ENCODE data around the gene ABR. TPM values are rescaled to one million over a fixed set of nuclear protein-coding genes. Genes with fewer than 3 reads are reported as not detected.
A peak's percentile ranks its signal among the peaks of the same experiment; 100 is the strongest.

The ABR gene
- total and polyA plus RNA-seq, 4 experiments from 2014 or later, result 7.2 to 157 (median 86.1) TPM

DNA sequence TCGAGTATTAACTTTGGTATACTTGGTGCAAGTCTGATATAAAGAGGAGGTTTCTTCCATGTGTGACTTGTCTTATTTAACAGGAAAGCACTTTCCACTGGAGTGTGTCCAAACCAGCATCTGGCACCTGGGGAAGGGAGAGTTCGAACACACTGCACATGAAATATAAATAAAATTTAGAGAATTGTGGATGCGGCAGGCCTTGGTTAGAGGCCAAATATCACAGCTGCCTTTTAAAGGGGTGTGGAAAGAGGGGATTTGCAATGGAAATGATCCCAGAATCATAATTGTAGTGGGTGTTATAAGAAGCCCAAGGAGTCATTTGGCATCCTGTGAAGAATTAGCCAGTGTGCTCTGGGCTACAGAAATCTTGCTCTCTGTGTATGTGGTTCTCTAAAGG lies 195.9 kb downstream of the ABR start:
- Mint-ChIP-seq H3K27ac (peak overlapping the region in 1 of 7 donors; percentile 53), H3K9me3 (peaks cover 0 to 2% (median 0%) of the 10 kb centered on the region in 8 donors), H3K36me3 (no peaks in the 10 kb centered on the region), H3K4me1 (peaks cover 4 to 14% (median 9%) of the 10 kb centered on the region in 4 donors), H3K4me3 (no peak overlapping the region), H3K27me3 (no peaks in the 10 kb centered on the region)
- intact Hi-C loops (cut with micrococcal nuclease), result no loop called here
- no peak overlapping the region for H3K27ac ChIP-seq (ENCODE audit: low read depth, low read length)
- H3K4me1 ChIP-seq (ENCODE audit: insufficient read depth, low read length), result peaks cover 10% of the 10 kb centered on the region
- H3K9me3 ChIP-seq (ENCODE audit: control insufficient read depth in 1 of 2, low read length in 2 of 2), result no peaks in the 10 kb centered on the region
- H3K4me3 ChIP-seq (ENCODE audit: low read length in 2 of 2), result no peak overlapping the region
- ChIA-PET CTCF (ENCODE audit: partially characterized antibody) (no interaction called here), POLR2A (ENCODE audit: partially characterized antibody) (no interaction called here)
- no peaks in the 10 kb centered on the region for H3K27me3 ChIP-seq (ENCODE audit: insufficient read depth, low read length)
- no peak for DNase-seq
- no peaks in the 10 kb centered on the region for H3K36me3 ChIP-seq (ENCODE audit: insufficient read depth, low read length)

DNA sequence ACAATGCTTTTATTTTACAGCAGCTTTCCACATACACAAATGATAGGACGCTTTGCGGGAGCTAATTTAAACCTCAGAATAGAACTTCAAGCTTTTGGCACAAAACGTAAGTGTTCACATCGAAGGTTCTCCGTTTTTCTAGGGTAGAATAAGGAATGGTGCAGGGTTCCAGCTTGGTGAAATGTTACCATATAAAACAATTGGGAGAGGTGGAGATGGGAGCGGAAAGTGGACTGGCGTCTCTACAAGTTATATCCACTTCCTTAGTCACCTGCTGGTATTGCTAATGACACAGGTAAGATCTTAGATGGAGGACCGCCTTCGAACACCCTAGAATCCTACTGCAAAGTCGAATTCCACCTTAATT lies 198.5 kb downstream of the ABR start:
- Mint-ChIP-seq H3K36me3 (no peaks in the 10 kb centered on the region), H3K4me1 (peaks cover 7 to 21% (median 15%) of the 10 kb centered on the region in 4 donors), H3K27ac (peak overlapping the region in 6 of 7 donors; percentile 24 to 93 (median 82)), H3K9me3 (peaks cover 0 to 2% (median 0%) of the 10 kb centered on the region in 8 donors), H3K4me3 (peak overlapping the region in 7 of 8 donors; percentile 81 to 89 (median 86)), H3K27me3 (peaks cover 18 to 19% of the 10 kb centered on the region in 2 donors)
- Histone ChIP-seq H3K36me3 (ENCODE audit: insufficient read depth, low read length) (no peaks in the 10 kb centered on the region), H3K27ac (ENCODE audit: low read depth, low read length) (no peak overlapping the region), H3K27me3 (ENCODE audit: insufficient read depth, low read length) (peaks cover 14% of the 10 kb centered on the region), H3K4me3 (ENCODE audit: low read length in 2 of 2) (no peak overlapping the region), H3K9me3 (ENCODE audit: control insufficient read depth in 1 of 2, low read length in 2 of 2) (no peaks in the 10 kb centered on the region), H3K4me1 (ENCODE audit: insufficient read depth, low read length) (peaks cover 20% of the 10 kb centered on the region)
- ChIA-PET CTCF (ENCODE audit: partially characterized antibody) (interaction anchor here (0.7 to 3.4 kb wide), 31 partner anchors 8 to 594 kb away, joined by 3 to 65 read pairs (median 4); partner anchors contain the start of genes GLOD4, MRM3, TIMM22 and VPS53), POLR2A (ENCODE audit: partially characterized antibody) (interaction anchor here (0.7 to 2.8 kb wide), 8 partner anchors 15 to 569 kb away, joined by 3 to 41 read pairs (median 3); partner anchors contain the start of genes GEMIN4, GLOD4, MRM3 and TIMM22)
- no peak for DNase-seq
- intact Hi-C loops (cut with micrococcal nuclease), result loop anchor here (1.0 to 2.0 kb wide), 6 partner anchors 15 to 570 kb away; partner anchors contain the start of genes GEMIN4 and VPS53

DNA sequence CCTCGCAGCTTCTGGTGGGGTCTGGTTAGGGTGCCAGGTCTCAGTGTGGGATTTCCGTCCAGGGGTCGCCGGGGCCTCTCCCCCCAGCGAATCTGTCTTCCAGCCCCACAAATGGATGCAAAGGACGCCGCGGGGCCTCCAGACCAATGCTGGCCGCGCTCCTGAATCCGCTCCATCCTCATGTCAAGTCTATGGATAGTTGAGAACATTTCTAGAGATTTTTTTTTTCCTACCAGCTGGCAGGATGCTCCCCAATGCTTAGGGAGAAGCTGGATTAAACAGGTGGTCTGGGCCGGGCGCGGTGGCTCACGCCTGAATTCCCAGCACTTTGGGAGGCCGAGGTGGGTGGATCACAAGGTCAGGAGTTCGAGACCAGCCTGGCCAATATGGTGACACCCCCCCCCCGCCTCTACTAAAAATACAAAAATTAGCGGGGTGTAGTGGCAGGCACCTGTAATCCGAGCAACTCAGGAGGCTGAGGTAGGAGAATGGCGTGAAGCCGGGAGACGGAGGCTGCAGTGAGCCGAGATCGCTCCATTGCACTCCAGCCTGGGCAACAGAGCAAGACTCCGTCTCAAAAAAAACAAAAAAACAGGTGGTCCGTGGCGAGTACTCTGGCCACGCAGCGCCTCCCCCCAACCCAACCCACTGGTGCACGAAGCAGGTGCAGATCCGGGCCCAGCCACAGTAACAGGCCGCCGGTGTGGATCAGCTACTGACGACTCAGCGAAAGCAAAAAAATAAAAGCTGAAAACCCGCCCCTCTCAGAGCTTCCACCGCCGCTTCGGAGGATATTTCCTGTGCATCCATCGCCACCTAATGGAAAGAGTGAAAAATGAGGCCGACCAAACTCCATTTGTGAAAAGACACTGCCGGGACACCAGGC lies 199.1 kb downstream of the ABR start:
- Mint-ChIP-seq H3K27me3 (peaks cover 19 to 23% of the 10 kb centered on the region in 2 donors), H3K9me3 (peaks cover 0 to 2% (median 0%) of the 10 kb centered on the region in 8 donors), H3K4me1 (peaks cover 7 to 21% (median 15%) of the 10 kb centered on the region in 4 donors), H3K27ac (peak overlapping the region; percentile 24 to 93 (median 82)), H3K4me3 (peak overlapping the region; percentile 73 to 89 (median 85)), H3K36me3 (no peaks in the 10 kb centered on the region)
- H3K36me3 ChIP-seq (ENCODE audit: insufficient read depth, low read length), result no peaks in the 10 kb centered on the region
- peak overlapping the region; percentile 37 for H3K27ac ChIP-seq (ENCODE audit: low read depth, low read length)
- peaks cover 20% of the 10 kb centered on the region for H3K4me1 ChIP-seq (ENCODE audit: insufficient read depth, low read length)
- ChIA-PET POLR2A (ENCODE audit: partially characterized antibody) (interaction anchor here (0.7 to 2.8 kb wide), 9 partner anchors 16 to 569 kb away, joined by 3 to 41 read pairs (median 3); partner anchors contain the start of genes GEMIN4, GLOD4, MRM3 and TIMM22), CTCF (ENCODE audit: partially characterized antibody) (interaction anchor here (0.7 to 3.4 kb wide), 31 partner anchors 8 to 593 kb away, joined by 3 to 65 read pairs (median 4); partner anchors contain the start of genes GLOD4, MRM3, TIMM22 and VPS53)
- no peaks in the 10 kb centered on the region for H3K9me3 ChIP-seq (ENCODE audit: control insufficient read depth in 1 of 2, low read length in 2 of 2)
- peak overlapping the region in 1 of 2 donors; percentile 45 for H3K4me3 ChIP-seq (ENCODE audit: low read length in 2 of 2)
- peak; percentile 83 to 90 (median 88) for DNase-seq
- intact Hi-C loops (cut with micrococcal nuclease), result loop anchor here (1.0 to 2.0 kb wide), 6 partner anchors 16 to 570 kb away; partner anchors contain the start of genes GEMIN4 and VPS53
- peaks cover 14% of the 10 kb centered on the region for H3K27me3 ChIP-seq (ENCODE audit: insufficient read depth, low read length)

DNA sequence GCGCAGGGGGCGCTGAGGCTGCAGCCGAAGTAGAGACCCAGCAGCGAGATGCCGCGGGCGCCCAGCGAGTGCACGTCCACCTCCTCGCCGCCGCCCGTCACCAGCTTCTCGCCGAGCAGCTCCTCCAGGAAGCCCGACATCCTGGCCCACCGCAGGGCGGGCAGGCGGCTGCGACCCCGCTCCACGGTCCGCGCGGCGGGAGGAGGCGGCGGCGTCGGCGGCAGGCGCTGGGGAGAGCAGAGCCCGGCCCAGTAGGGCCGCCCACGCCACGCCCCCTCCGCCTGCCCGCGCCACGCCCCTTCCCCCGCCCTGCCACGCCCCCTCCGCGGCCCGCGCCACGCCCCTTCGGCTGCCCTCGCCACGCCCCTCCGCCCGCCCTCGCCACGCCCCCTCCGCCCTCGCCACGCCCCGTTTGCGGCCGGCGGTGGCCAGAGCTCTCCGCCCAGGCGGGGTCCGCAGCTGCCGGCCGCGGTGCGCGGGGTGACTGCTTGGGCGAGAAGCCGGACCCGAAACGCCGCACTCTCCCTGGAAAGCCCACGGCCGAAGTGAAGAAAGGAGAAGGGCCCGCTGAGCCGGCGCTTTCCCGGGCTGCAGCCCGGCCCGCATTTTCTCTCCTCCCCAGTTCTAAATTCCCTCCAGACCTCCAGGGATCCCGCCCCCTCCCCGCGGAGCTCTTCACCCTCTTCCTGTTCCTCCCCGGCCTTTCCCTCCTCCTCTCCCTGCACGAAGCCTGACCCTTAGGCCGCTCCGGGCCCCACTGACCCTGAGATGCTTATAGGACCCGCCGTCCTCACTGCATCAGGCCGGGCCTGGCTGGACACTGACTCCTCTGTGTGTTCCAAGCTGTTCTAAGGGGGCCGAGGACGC lies 200.0 kb downstream of the ABR start, which contains the start of gene NXN:
NXN (minus strand) TSS at position 238 of the 867 bp plus-strand sequence.
- Mint-ChIP-seq H3K27me3 (peaks cover 19 to 25% of the 10 kb centered on the region in 2 donors), H3K4me1 (peaks cover 7 to 21% (median 15%) of the 10 kb centered on the region in 4 donors), H3K27ac (peak within 1 kb of the TSS in 4 of 7 donors; percentile 30 to 93 (median 65)), H3K36me3 (no peaks in the 10 kb centered on the region), H3K4me3 (peak within 1 kb of the TSS; percentile 73 to 89 (median 85)), H3K9me3 (peaks cover 0 to 2% (median 0%) of the 10 kb centered on the region in 8 donors)
- peaks cover 14% of the 10 kb centered on the region for H3K27me3 ChIP-seq (ENCODE audit: insufficient read depth, low read length)
- peak within 1 kb of the TSS in 1 of 2 donors; percentile 45 for H3K4me3 ChIP-seq (ENCODE audit: low read length in 2 of 2)
- intact Hi-C loops (cut with micrococcal nuclease), result loop anchor here (2.0 kb wide), 2 partner anchors 265 to 569 kb away; partner anchors contain the start of gene VPS53
- H3K27ac ChIP-seq (ENCODE audit: low read depth, low read length), result peak within 1 kb of the TSS; percentile 37
- POLR2A ChIA-PET (ENCODE audit: partially characterized antibody), result interaction anchor here (0.9 to 2.8 kb wide), 5 partner anchors 17 to 198 kb away, joined by 4 to 41 read pairs (median 14); partner anchors contain the start of genes GLOD4, MRM3 and TIMM22
- CTCF ChIA-PET (ENCODE audit: partially characterized antibody), result interaction anchor here (1.1 to 3.4 kb wide), 10 partner anchors 9 to 568 kb away, joined by 4 to 65 read pairs (median 8); partner anchors contain the start of genes TIMM22 and VPS53
- H3K36me3 ChIP-seq (ENCODE audit: insufficient read depth, low read length), result no peaks in the 10 kb centered on the region
- DNase-seq, result peak; percentile 79 to 88 (median 83)
- H3K4me1 ChIP-seq (ENCODE audit: insufficient read depth, low read length), result peaks cover 20% of the 10 kb centered on the region
- no peaks in the 10 kb centered on the region for H3K9me3 ChIP-seq (ENCODE audit: control insufficient read depth in 1 of 2, low read length in 2 of 2)

DNA sequence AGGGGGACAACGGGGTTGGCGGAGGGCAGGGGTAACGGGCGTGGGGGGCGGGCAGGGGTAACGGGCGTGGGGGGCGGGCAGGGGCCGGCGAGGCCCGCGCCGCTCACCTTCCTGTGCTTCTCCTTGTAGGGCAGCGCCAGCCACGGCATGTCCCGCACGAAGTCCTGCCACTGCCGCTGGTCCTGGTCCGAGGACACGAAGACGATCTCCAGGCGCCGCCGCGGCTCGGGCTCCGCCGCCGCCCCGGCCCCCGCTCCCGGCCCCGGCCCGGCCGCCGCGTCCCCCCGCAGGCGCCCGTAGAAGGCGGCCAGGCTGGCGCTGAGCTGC lies 200.6 kb downstream of the ABR start:
- no peak overlapping the region for H3K4me3 Mint-ChIP-seq
- no peaks in the 10 kb centered on the region for H3K36me3 Mint-ChIP-seq
- H3K9me3 ChIP-seq (ENCODE audit: control insufficient read depth in 1 of 2, low read length in 2 of 2), result no peaks in the 10 kb centered on the region
- peaks cover 22 to 28% of the 10 kb centered on the region in 2 donors for H3K27me3 Mint-ChIP-seq
- no peak overlapping the region for H3K27ac ChIP-seq (ENCODE audit: low read depth, low read length)
- peak overlapping the region in 1 of 2 donors; percentile 43 for H3K4me3 ChIP-seq (ENCODE audit: low read length in 2 of 2)
- peaks cover 7 to 21% (median 15%) of the 10 kb centered on the region in 4 donors for H3K4me1 Mint-ChIP-seq
- CTCF ChIA-PET (ENCODE audit: partially characterized antibody), result interaction anchor here (2.8 to 3.4 kb wide), 2 partner anchors 18 to 101 kb away, joined by 30 to 65 read pairs; partner anchors contain the start of gene TIMM22
- peaks cover 0 to 2% (median 0%) of the 10 kb centered on the region in 8 donors for H3K9me3 Mint-ChIP-seq
- peaks cover 14% of the 10 kb centered on the region for H3K27me3 ChIP-seq (ENCODE audit: insufficient read depth, low read length)
- peaks cover 20% of the 10 kb centered on the region for H3K4me1 ChIP-seq (ENCODE audit: insufficient read depth, low read length)
- DNase-seq, result no peak
- POLR2A ChIA-PET (ENCODE audit: partially characterized antibody), result interaction anchor here (0.9 to 2.8 kb wide), 4 partner anchors 18 to 197 kb away, joined by 4 to 41 read pairs (median 19); partner anchors contain the start of genes GLOD4, MRM3 and TIMM22
- H3K36me3 ChIP-seq (ENCODE audit: insufficient read depth, low read length), result no peaks in the 10 kb centered on the region
- H3K27ac Mint-ChIP-seq, result no peak overlapping the region
- intact Hi-C loops (cut with micrococcal nuclease), result no loop called here
